GM18519 (cell line): ENCODE data around the gene PI4K2A.
"Not testable (repeated sequence)": the region's sequence is repeated elsewhere in the genome, so short reads cannot be mapped to it uniquely, and the experiment has no call there.

Experiments used
- ATAC-seq: cut with Tn5 transposase; IDR thresholded peaks from one replicate; pipeline ENCODE4 v1.9.1; 2021; ENCODE audit warnings: mild to moderate bottlenecking, moderate library complexity; ENCODE audit not compliant: unreplicated experiment, low FRiP score

Gene PI4K2A

DNA sequence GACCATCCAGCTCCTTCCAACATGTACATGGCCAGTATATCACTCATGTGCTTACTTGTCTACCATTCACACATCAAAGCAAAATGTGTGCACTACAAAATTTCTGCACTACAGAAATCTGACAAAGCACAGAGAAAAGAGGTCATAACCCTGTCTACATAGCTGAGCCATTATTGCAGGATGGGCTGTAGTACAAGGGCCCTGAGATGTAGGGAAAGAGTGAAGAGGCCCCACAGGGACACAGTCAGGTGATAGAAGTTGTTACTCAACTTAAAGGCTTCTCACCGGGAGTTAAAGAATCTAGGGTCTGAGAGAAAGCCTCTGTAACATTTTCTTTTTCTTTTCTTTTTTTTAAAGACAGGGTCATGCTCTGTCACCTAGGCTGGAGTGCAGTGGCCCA, 29.1 kb downstream of the PI4K2A start:
- no peak for ATAC-seq

DNA sequence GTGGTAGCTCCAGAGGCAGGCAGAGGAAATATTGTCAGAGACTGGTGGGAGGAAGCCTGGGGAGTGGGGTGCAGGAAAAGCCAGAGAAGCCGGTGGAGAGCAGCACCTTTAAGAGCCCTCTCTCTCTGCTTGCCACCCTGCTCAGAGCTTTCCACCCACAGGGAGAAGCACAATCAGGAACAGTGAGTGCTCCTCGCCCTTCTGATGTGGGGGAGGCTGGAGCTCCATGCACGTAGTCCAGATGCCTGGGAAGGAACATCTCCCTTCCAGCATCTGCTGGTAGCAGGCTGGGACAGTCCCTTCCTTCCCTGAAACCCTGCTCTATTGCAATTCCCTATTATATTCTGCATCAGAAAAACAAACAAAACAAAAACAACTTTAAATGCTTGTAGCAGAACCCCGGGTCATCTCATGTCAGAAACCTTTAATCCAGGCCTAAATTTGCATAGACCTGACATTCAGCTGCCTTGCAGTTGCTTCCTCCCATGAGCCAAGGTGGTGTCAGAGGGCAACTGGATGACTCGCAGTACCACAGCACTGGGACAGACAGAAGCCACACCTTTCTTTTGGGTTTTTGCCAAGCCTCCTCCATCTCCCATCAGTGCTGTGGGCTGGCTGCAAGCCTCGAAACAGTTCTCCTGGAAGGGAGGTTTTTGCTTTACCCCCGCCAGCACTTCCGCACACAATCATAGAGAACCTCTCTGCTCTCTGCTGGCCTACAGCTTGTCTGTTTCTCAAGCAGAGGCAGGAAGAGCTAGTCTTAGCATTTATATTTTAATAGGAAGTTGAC, 33.5 kb downstream of the PI4K2A start:
- ATAC-seq = no peak

DNA sequence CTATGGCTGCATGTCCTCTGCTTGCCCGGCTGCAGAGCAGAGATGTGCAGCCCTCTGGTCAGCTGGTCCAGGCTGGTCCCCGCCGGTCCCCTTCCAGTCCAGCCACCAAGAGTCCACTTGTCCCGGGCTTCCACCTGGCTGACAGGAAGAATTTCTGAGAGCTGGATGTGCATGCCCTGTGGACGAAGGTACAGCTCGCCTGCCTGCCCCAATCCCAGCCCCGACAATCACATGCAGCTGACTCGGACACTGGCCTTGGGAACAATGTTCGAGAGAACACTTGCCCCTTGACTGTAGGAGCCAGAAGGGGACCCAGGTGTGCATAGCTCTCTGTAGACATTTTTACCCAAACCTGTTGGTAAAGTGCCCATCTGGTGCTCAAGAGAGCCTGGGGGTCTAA, 34.8 kb downstream of the PI4K2A start:
- no peak for ATAC-seq

DNA sequence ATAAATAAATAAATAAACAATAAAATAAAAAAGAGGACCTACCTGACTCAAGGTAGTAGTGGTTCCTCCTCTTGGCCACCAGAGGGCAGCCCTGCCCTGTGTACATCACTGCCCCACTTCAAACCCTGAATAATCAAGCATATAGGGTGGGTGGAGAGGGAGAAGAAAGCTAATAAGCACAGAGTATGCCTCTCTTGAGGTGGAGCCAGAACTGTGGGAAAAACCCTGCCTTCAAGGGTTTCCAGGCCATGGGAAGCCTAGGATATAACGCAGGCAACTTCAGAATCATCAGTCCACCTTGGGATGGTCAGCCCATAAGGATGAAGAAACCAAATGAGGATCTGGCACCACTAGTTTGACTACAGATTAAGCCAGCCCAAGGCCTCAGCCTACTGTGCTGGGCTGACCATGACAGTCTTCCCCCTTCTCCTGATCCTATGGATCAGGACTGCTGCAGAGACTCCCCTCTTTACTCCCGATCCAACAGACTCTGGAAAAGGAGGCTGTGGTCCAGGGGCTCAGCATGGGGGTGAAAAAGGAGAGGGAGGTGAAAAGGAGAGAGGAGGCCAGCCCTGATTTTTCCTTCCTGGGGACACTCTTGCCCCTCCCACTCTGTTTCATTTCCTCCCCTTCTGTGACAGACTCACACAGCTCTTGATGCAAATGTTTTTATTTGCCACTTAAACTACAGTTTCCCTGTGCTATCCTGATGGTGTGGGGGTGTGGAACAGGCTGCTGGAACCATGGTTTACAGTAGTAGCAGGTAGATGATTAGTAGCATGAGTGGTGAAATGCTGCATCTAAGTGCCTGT, 36.5 kb downstream of the PI4K2A start:
- peak; percentile 49 for ATAC-seq

DNA sequence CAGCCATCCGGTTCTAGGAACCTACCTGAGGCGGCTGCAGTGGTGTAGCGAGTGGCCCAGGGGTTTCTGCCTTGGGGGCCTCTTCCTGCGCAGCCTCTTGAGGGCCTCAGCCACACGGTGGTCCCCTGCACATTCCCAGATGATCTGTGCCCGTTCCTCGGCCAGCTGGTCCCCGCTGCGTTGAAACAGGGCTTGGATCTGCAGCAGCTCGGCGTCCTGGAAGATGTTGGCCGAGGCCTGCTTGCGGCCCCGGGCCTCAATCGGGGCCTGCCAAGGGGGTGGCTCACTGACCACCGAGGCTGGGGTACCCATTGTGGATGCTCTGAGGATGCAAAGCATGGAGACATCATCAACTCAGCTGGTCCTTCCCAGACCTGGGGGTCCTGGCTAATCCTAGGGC, 39.1 kb downstream of the PI4K2A start:
- ATAC-seq = no peak

DNA sequence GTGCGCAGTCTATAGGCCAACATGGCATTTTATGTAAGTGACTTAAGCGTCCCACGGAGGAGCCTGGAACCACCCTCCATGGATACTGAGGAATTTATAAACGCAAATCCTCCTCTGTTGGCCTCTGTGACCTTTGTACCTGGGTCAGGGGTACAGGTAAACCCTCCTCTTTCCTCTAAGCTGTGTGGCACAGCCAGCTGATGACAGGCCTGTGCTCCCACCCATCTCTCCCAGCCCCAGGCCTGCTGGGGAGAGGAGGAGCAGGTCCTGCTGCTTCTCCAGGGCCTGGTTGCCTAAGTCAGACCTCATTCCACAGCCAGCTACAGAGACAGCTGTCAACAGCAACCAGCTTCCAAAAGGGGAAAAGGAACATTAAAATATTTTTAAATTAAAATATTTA, 41.6 kb downstream of the PI4K2A start:
- no peak for ATAC-seq

DNA sequence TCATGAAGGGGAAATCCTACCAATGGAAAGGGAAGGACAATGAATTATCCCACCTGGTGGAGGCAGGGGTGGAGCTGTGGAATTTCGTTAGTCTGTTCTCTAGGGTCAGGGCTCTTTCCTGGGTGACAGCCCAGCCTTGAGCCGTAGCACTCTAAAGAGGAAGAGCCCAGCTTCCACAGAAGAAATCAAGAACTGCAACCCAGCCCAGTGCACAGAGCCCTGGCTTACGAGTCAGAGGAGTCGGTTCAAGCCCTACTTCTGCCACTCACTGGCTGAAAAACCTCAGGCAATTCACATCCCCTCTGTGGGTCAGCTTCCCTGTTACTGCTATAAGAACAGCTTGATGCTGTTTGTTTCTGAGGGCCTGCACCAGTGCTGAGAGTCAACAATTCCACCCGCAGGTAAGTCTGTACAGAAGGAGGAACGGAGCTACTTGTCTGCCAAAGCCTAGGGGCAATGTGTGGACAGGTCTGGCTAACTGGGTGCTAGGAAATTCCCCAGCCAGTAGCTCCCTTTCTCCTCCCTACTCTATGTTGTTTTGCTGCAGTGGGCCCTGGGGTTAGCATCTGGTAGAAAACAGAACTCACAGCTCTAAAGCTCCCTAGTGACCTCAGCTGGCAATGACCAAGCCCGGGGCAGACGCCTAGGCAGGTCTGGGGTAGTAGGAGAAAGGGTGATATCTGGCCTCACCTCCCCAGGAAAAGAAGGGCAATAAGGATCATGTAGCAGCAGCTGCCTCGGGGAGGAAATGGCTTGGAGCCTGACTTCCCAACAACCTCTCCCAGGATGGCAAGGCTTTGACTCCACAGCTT, 43.3 kb downstream of the PI4K2A start:
- ATAC-seq = no peak

DNA sequence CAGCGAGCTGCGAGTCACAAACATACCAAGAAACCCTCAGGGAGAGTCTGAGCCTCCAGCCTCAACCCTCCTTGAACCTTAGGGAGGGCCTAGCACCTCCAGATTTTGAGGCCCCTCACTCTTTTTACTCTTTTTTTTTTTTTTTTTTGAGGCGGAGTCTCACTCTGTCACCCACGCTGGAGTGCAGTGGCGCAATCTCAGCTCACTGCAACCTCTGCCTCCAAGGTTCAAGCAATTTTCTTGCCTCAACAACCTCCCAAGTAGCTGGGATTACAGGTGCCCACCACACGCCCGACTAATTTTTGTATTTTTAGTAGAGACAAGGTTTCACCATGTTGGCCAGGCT, 43.9 kb downstream of the PI4K2A start:
- not testable (repeated sequence) for ATAC-seq

DNA sequence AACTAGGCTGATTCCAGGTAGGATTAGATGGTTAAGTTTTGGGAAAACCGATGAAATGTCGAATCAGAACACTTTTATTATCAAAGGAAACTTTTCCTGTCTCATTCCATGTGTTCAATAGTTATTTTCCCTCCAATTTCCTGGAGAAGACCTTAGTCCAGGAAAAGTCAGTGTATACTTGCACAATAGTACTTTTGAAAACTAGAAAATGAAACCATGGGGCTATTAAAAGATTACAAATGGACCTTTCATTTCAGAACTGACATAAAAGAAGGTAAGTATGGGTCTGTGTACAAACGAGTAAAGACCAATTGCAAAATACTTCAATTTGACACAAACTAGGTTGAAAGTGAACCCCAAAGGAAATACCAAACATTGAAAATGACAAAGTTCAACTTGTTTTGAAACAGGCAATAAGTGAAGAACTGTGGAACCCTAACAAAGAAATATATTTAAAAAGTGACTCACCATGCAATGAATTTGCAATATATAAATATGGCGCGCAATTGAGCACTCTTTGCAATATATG, 44.5 kb downstream of the PI4K2A start:
- ATAC-seq = no peak

DNA sequence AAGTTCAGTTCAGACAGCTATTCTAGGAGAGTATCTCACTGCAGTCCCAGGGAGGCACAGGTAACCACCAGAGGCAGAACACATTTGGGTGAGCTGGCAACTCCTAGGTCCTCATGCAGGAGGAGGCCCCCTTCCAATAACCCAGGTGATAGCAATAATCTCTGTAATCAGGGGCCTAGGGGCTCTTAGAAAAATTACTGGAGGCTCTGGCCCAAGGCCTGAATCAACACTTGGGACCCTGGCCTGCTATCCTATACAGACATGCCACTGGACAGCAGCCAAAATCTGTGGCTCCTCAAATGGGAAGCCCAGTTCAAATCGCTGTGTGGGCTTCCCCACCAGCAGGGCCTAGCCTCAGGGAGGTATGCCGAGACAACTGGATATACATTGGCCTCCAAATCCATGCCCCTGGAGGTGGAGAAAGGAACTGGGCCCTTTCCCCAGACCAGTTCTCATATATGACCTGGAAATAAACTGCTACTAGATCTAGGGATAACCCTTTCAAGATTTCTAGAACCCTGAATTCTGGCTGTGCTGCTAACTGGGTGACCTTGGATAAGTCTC, 45.0 kb downstream of the PI4K2A start:
- ATAC-seq = no peak

DNA sequence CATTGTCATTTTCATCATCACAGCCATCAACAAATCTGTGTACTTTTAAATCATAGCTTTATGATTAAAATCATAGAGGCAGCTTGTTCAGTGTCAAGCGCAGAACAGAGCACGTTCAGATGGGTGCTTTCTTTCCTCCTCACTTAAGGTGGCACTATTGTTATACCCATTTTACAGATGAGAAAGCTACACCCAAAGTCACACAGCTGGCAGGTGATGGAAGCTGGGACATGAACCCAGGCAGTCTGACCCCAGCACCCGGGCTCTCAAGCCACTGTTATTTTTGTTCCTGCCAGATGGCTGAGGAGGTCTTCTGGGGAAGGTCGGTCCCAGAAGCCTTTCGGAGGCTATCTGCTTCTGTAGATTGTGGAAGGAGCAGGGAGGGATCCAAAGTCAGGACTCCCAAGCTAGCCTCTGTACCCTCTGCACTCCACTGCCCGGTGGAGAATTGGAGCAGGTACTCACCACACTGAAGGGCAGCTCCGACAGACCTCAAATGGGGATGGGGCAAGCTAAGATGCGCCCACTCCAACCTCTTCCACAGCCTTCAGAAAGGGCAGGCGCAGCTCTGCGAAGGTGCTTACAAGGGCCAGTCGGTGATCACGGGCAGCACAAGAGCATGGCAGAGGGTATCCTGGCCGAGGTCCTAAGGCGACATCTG, 46.0 kb downstream of the PI4K2A start:
- no peak for ATAC-seq

DNA sequence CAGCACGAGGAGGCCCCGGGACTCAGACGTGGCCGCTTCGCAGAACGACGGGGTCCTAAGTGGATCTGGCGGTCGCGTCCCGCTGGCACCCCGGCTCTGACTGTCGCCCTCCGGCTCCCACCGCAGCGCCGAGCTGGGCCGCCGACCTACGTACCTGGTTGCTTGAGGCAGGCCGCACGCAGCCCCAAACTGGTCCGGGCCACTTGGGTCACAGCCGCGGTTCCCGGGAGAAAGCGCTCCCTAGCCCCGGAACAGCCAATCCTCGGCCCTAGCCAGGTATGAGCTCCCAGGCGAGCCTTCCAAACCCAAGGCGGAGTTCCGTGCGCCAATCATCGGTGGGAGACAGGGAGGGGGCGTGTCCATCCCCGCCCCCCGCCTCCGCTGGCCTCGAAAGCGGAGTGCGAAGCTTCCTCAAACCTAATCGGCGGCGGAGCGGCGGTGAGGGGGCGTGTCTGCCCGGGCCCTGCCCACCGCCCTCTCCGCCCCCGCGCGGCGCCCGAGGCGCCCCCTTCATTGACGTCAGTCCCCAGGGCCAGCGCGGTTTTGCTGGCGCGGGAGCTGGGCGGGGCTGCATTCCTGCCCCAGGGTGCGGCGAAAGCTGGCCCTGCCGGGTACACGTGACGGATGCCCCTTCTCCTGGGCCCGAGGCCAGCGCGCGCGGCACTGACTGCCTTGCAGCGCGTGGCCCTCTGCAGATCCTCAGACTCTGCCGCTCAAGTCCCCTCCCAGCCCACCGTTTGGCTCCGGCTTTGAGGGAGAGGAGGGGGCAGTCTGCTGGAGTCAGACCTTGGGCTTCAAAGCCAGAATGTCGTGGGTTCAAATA, 46.7 kb downstream of the PI4K2A start, which contains the start of gene AVPI1:
TSS of gene AVPI1 (minus strand) at position 280 of the 823 bp plus-strand sequence. CDS start 7,336 bp downstream, outside the sequence.
- ATAC-seq = peak; percentile 89

DNA sequence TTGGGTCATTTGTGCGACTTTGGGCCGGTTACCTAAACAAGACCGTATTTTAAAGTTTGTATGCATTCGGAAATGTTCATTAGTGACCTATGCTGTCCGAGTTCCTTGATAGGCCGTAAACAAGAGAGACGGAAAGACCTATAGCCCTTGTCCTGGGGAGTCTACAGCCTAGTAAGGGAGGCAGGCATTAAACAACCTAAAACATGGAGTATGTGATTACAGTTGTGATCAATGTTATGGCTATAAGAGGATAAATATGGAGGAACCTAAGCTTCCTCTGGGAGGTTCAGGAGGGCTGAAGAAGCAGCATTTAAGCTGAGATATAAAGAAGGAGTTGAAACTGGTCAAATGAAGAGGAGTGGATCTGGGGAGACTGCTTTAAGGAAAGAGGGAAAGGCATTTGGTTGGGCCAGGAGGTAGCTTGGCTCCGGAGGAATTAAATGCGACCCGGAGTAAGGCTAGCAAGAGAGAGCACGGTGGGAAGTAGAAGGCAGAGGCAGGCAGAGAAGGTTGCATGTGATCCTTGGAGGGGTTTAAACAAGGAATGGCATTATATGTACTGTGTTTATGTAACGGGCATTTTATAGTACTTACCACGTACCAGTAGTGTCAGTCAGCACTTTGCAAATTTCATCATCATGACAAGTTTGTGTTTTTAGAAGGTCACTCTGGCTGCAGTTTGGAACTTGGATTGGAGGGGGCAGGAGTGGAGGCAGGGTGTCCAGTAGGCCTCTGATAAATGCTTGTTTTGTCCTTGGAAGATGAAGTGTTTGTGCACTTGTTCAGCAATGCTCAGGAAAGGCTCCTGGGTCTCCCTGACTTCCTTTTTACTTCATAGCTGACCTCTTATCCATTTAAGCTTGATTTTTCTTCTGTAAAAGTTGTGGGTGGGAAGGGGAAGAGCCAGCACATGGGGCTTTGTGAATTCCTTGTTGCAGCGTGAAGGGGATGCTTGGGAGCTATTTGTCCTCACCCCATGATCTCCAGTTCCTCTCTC, 47.6 kb downstream of the PI4K2A start:
- ATAC-seq = no peak

DNA sequence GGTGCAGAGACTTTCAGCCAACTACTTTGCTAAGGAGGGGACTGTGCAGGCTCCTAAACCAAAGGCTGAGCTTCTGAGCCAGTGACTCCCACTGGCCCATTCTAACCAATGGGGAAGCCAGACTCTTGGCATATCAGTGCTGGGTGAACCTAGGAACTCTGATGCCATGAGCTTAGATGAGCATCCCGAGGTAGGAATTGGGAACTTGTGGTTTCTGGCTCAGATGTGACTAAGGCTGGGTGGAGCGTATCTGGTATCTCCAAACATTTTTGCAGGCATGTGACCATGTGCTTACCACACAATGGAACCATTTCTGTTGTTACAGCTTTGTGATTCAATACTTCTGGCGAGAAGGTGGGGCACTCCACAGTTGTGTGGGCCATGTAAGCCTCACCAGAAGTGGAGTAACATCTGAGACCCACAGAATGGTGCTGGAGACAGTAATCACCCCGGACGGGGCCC, 49.1 kb downstream of the PI4K2A start:
- no peak for ATAC-seq

DNA sequence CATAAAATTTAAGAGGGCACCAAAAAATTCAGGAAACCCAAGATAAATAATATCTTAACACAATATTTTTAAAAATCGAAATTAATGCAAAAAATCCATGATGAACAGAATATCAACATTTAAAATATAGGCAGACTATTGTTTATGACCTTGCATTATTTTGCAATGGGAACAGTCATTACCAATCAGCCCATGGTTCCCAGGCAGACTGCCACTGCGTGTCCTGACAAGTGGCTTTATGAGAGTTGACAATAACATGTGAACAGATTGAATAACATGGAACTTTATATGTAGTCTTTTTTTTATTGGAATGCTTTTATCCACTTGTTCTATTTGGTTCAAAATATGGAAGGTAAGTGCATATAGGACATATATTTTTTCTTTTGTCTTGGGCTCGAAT, 49.7 kb downstream of the PI4K2A start:
- no peak for ATAC-seq

DNA sequence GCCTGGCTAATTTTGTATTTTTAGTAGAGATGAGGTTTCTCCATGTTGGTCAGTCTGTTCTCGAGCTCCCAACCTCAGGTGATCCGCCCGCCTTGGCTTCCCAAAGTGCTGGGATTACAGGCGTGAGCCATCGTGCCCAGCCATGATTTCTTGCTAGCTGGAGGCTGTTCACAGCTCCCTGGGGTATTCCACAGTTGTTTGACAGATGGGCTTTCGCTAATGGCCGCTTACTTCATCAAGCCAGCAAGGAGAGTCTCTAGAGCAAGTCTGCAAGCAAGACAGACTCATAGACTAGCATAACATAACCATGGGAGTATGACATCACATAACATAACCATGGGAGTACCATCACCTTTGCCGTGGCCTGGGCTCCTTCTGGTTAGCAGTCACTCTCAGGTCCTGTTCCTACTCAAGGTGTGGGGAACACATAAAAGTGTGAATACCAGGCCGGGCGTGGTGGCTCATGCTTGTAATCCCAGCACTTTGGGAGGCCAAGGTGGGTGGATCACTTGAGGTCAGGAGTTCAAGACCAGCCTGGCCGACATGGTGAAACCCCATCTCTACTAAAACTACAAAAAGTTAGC, 57.7 kb downstream of the PI4K2A start:
- not testable (repeated sequence) for ATAC-seq

DNA sequence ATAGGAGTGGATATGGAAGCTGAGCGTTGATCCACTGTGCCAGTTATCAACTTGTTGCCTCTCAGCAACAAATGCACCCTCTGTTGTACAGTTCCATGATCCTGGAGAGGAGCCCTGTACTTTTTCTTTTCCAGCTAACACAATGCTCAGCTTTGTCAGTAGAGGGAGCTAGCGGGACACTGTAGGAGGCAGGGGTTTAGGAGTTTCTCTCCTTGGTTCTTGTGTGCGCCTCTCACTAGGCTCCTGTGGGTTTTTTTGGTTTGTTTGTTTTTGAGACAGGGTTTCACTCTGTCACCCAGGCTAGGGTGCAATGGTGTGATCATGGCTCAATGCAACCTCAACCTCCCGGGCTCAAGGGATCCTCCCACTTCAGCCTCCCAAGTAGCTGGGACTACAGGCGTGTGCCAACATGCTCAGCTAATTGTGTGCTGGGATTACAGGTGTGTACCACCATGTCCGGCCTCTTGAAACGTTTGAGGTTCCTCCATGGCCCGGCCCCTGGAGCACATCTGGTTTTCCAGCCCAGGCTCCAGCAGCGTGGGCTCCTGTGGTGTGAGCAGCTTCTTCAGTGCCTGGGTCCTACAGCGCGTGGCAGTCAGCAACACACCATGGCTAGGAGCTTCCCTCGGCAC, 61.1 kb downstream of the PI4K2A start:
- ATAC-seq = peak; percentile 58
